ENCODE measurements around the gene C2CD4C. TPM values are rescaled to one million over a fixed set of nuclear protein-coding genes. Genes with fewer than 3 reads are reported as not detected.

Gene C2CD4C
- total and polyA plus RNA-seq, 2 donors (not counting 3 experiments of a cell fraction or from before 2014, with no cell fraction given): 0.25 to 0.38 TPM

DNA sequence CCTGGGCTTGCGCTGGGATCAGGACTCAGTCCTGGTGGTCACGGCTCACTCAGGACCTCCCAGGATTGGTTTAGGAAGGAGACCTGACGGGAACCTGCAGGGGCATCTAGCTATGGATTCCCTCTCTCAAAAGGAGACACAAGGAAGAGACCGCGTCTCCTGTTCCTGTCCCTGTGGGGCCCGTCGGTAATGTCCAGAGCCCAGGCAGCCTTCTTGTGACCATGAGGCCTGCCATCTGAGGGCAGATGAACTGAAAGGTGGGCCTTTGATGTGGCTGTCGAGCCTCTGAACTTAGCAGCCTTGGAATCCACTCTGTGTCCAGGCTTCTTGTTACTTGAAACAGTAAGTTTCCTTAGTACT lies 32.9 kb downstream of the C2CD4C start:
- Histone ChIP-seq H3K36me3 (ENCODE audit: control insufficient read depth in 2 of 2, extremely low read depth in 1 of 2, insufficient read depth in 2 of 2, low read length in 2 of 2) (no peaks in the 10 kb centered on the region), H4K20me1 (replicated peaks; ENCODE audit: control insufficient read depth, extremely low read depth, insufficient read depth, low read length) (no peaks in the 10 kb centered on the region), H3K27ac (ENCODE audit: insufficient read depth, low read depth, low read length) (no peak overlapping the region), H3K27me3 (ENCODE audit: control insufficient read depth in 2 of 2, insufficient read depth in 2 of 2, low read length in 2 of 2) (no peaks in the 10 kb centered on the region), H3K9me1 (replicated peaks; ENCODE audit: control insufficient read depth, extremely low read depth, insufficient read depth, low read length) (no peaks in the 10 kb centered on the region), H2AFZ (ENCODE audit: low read depth, low read length) (no peak overlapping the region), H3K4me3 (replicated peaks in 1 of 3; ENCODE audit: insufficient read depth in 1 of 3, low read depth in 1 of 3, low read length in 3 of 3) (no peak overlapping the region), H3K79me2 (ENCODE audit: control insufficient read depth, insufficient read depth, low read length) (no peaks in the 10 kb centered on the region), H3K9me3 (replicated peaks; ENCODE audit: control insufficient read depth, insufficient read depth, low read length) (no peaks in the 10 kb centered on the region), H3K9ac (replicated peaks; ENCODE audit: extremely low read depth, insufficient read depth, low read length) (no peak overlapping the region), H3K4me2 (ENCODE audit: insufficient read depth, low read length) (no peak overlapping the region), H3K4me1 (ENCODE audit: control insufficient read depth, extremely low read depth, insufficient read depth, low read length) (no peaks in the 10 kb centered on the region)
- BruUV-seq (replicated peaks): no TSS peak
- POLR2A ChIA-PET: no interaction called here
- FAIRE-seq: no peak
- no peak for TF ChIP-seq MYC (IDR thresholded peaks at IDR 0.05; ENCODE audit: low read depth, low read length)
- TF ChIP-seq EZH2 (IDR thresholded peaks at IDR 0.05; ENCODE audit: borderline replicate concordance, low read depth, low read length, severe bottlenecking): no peak
- TF ChIP-seq GATA2 (IDR thresholded peaks at IDR 0.05; ENCODE audit: insufficient read depth, insufficient read length, low read depth, low read length): no peak
- no peak for TF ChIP-seq POLR2A (IDR thresholded peaks at IDR 0.05; ENCODE audit: low read depth, low read length)
- TF ChIP-seq JUN (IDR thresholded peaks at IDR 0.05; ENCODE audit: borderline replicate concordance, insufficient read depth, insufficient read length, low read depth): no peak
- TF ChIP-seq, protein P1, sequence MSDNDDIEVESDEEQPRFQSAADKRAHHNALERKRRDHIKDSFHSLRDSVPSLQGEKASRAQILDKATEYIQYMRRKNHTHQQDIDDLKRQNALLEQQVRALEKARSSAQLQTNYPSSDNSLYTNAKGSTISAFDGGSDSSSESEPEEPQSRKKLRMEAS (IDR thresholded peaks at IDR 0.05; ENCODE audit: insufficient read depth, insufficient read length): no peak
- no peak for TF ChIP-seq FOS (IDR thresholded peaks at IDR 0.05; ENCODE audit: borderline replicate concordance, insufficient read depth, low read length)
- no peak for TF ChIP-seq POLR2AphosphoS5 (IDR thresholded peaks at IDR 0.05; ENCODE audit: insufficient read depth, low read depth, low read length)
- TF ChIP-seq, protein P2, sequence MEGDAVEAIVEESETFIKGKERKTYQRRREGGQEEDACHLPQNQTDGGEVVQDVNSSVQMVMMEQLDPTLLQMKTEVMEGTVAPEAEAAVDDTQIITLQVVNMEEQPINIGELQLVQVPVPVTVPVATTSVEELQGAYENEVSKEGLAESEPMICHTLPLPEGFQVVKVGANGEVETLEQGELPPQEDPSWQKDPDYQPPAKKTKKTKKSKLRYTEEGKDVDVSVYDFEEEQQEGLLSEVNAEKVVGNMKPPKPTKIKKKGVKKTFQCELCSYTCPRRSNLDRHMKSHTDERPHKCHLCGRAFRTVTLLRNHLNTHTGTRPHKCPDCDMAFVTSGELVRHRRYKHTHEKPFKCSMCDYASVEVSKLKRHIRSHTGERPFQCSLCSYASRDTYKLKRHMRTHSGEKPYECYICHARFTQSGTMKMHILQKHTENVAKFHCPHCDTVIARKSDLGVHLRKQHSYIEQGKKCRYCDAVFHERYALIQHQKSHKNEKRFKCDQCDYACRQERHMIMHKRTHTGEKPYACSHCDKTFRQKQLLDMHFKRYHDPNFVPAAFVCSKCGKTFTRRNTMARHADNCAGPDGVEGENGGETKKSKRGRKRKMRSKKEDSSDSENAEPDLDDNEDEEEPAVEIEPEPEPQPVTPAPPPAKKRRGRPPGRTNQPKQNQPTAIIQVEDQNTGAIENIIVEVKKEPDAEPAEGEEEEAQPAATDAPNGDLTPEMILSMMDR (IDR thresholded peaks at IDR 0.05; ENCODE audit: extremely low read depth in 1 of 2, insufficient read depth in 1 of 2, low read depth in 1 of 2, low read length in 2 of 2): no peak
- DNase-seq (ENCODE audit: low read depth, low spot score): no peak
- dilution Hi-C loops (cut with MboI; ENCODE audit: extremely low pct_ligation_motif_present, low sequenced_read_pairs) (no loop called here), intact Hi-C loops (cut with micrococcal nuclease) (no loop called here)
- CTCF ChIA-PET: no interaction called here

Data from endothelial cell of umbilical vein (primary cell).